NCI-H69 (cell line): Measurements from ENCODE around the gene PDE4D.
"Not testable (repeated sequence)": the region's sequence is repeated elsewhere in the genome, so short reads cannot be mapped to it uniquely, and the experiment has no call there.

Source experiments
- DNase-seq: peaks from one replicate; lab custom pipeline; 2025; lab: John Stamatoyannopoulos, UW

Gene PDE4D

GRCh38 chr5:59067956-59068656 is 825.4 kb downstream of the PDE4D start:
- DNase-seq: no peak

GRCh38 chr5:59066367-59067163 is 827.0 kb downstream of the PDE4D start:
- no peak for DNase-seq

GRCh38 chr5:59065554-59065953 is 828.0 kb downstream of the PDE4D start:
- no peak for DNase-seq

- DNase-seq: no peak
These were observed 829.2 kb downstream of the PDE4D start for GRCh38 chr5:59064293-59064692.

GRCh38 chr5:59062986-59063683 is 830.4 kb downstream of the PDE4D start:
- peak; percentile 57 for DNase-seq

- DNase-seq: peak; percentile 78
These were observed 832.1 kb downstream of the PDE4D start for GRCh38 chr5:59061377-59061776.

- DNase-seq: peak; percentile 43
These were observed 834.4 kb downstream of the PDE4D start for GRCh38 chr5:59058969-59059687.

- DNase-seq: peak; percentile 43
These were observed 835.3 kb downstream of the PDE4D start for GRCh38 chr5:59058237-59058636.

- DNase-seq: not testable (repeated sequence)
These were observed 836.9 kb downstream of the PDE4D start for GRCh38 chr5:59056599-59056998.

- no peak for DNase-seq
These were observed 837.6 kb downstream of the PDE4D start for GRCh38 chr5:59055745-59056448.

GRCh38 chr5:59054963-59055528 is 838.5 kb downstream of the PDE4D start:
- no peak for DNase-seq

GRCh38 chr5:59051951-59052350 is 841.6 kb downstream of the PDE4D start:
- DNase-seq: peak; percentile 78

- DNase-seq: no peak
These were observed 844.4 kb downstream of the PDE4D start for GRCh38 chr5:59049095-59049494.

GRCh38 chr5:59042201-59043055 is 851.1 kb downstream of the PDE4D start:
- no peak for DNase-seq

GRCh38 chr5:59041355-59041754 is 852.2 kb downstream of the PDE4D start:
- no peak for DNase-seq

- DNase-seq: peak; percentile 55
These were observed 852.7 kb downstream of the PDE4D start for GRCh38 chr5:59040804-59041201.

GRCh38 chr5:59040024-59040803 is 853.3 kb downstream of the PDE4D start:
- DNase-seq: peak; percentile 43

- DNase-seq: peak; percentile 87
These were observed 854.1 kb downstream of the PDE4D start for GRCh38 chr5:59039296-59040023.
